ENCODE measurements around the gene PTH1R.

DNA sequence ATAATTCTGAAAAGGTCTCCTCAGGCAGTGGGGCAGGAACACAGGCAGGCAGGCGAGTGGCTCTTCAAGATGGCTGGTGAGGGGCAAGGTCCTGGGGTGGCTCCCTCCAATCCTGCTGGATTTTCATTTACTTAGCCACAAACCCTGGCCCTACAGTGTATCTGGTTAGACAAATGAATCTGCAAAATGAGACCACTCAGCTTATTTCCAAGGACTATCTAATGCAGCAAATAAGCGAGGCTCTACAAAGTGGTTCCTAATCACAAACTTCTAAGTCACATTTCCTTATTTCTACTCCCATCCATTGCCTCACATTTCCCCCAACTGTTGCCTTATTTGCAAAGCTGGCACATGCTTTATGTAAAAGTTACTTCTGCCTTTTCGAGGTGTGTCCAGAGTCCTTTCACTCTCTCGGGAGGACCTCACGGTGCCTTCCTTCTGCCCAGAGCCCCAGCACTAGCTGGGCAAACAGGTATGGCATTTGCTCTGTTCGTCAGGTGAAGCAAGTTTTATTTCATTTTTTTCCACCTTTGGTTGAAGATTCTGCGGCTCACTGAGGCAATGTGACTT is 58.6 kb downstream of the PTH1R start:
- no peak for TF ChIP-seq POLR2AphosphoS5 (IDR thresholded peaks at IDR 0.05)
- TF ChIP-seq, protein P1, sequence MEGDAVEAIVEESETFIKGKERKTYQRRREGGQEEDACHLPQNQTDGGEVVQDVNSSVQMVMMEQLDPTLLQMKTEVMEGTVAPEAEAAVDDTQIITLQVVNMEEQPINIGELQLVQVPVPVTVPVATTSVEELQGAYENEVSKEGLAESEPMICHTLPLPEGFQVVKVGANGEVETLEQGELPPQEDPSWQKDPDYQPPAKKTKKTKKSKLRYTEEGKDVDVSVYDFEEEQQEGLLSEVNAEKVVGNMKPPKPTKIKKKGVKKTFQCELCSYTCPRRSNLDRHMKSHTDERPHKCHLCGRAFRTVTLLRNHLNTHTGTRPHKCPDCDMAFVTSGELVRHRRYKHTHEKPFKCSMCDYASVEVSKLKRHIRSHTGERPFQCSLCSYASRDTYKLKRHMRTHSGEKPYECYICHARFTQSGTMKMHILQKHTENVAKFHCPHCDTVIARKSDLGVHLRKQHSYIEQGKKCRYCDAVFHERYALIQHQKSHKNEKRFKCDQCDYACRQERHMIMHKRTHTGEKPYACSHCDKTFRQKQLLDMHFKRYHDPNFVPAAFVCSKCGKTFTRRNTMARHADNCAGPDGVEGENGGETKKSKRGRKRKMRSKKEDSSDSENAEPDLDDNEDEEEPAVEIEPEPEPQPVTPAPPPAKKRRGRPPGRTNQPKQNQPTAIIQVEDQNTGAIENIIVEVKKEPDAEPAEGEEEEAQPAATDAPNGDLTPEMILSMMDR (IDR thresholded peaks at IDR 0.05), result no peak
- TF ChIP-seq EP300 (IDR thresholded peaks at IDR 0.05), result no peak
- TF ChIP-seq POLR2A (IDR thresholded peaks at IDR 0.05; ENCODE audit: low read depth), result no peak

Measured in esophagus muscularis mucosa (tissue), 4 donors.